UCSD-AML1 (cell line): ENCODE data around the gene NISCH.
"Not testable (repeated sequence)": the region's sequence is repeated elsewhere in the genome, so short reads cannot be mapped to it uniquely, and the experiment has no call there.

Experiments
- DNase-seq: peaks from one replicate; lab custom pipeline; 2025; ENCODE audit not compliant: unreplicated experiment; lab: John Stamatoyannopoulos, UW

The NISCH gene

GRCh38 chr3:52524752-52525679, 69.6 kb downstream of the NISCH start:
- DNase-seq, result no peak

- no peak for DNase-seq
Observed at GRCh38 chr3:52525680-52526561, 70.5 kb downstream of the NISCH start.

- DNase-seq, result not testable (repeated sequence)
Observed at GRCh38 chr3:52526671-52527038, 71.3 kb downstream of the NISCH start.

- no peak for DNase-seq
Observed at GRCh38 chr3:52527039-52527731, 71.8 kb downstream of the NISCH start.

GRCh38 chr3:52527732-52528585, 72.6 kb downstream of the NISCH start:
- DNase-seq, result no peak

- no peak for DNase-seq
Observed at GRCh38 chr3:52528586-52529375, 73.4 kb downstream of the NISCH start.

- no peak for DNase-seq
Observed at GRCh38 chr3:52529376-52530333, 74.3 kb downstream of the NISCH start.

GRCh38 chr3:52530918-52531826, 75.8 kb downstream of the NISCH start:
- DNase-seq, result no peak

- no peak for DNase-seq
Observed at GRCh38 chr3:52531860-52532516, 76.6 kb downstream of the NISCH start.

- peak; percentile 51 for DNase-seq
Observed at GRCh38 chr3:52532517-52532837, 77.1 kb downstream of the NISCH start.

- DNase-seq, result no peak
Observed at GRCh38 chr3:52532838-52533622, 77.6 kb downstream of the NISCH start.

GRCh38 chr3:52533623-52534280, 78.3 kb downstream of the NISCH start, which contains the start of gene NT5DC2:
Gene NT5DC2, minus strand, starts transcription at chr3:52533857. Its CDS starts 120 bp downstream, at chr3:52533737.
- DNase-seq, result peak; percentile 71

GRCh38 chr3:52534281-52535183, 79.1 kb downstream of the NISCH start:
- no peak for DNase-seq

- no peak for DNase-seq
Observed at GRCh38 chr3:52535411-52536111, 80.2 kb downstream of the NISCH start.
